Endothelial cell of umbilical vein (primary cell): ENCODE data around the gene XYLT1. TPM values are rescaled to one million over a fixed set of nuclear protein-coding genes. Genes with fewer than 3 reads are reported as not detected.

Source experiments
- BruUV-seq: library from RNA; stranded (reverse); fragments of 400-500 nt; replicated peaks from 2 replicates; lab custom pipeline; 2021; lab: Mats Ljungman, UMichigan
- CTCF ChIA-PET: fragments of 300-600, 350-600 bp; sonication (Branson Sonifier 250); formaldehyde crosslinking; loops from one replicate; lab custom pipeline; 2021; ENCODE audit warnings: antibody characterized with exemption, inconsistent platforms; lab: Charles Lee
- POLR2A ChIA-PET: fragments of 300-600, 350-600 bp; sonication (Branson Sonifier 250); formaldehyde crosslinking; loops from one replicate; lab custom pipeline; 2021; ENCODE audit warnings: antibody characterized with exemption, inconsistent platforms; lab: Charles Lee
- DNase-seq: peaks from one replicate; pipeline ENCODE4 v3.0.0-alpha.2; 2011; ENCODE audit warnings: low read depth, low spot score
- FAIRE-seq: peaks from 2 replicates; lab custom pipeline; 2011; peaks lifted over from hg19 to GRCh38; lab: Jason Lieb, UNC
- H2AFZ ChIP-seq: 2 replicates; pipeline ENCODE4 v1.6.0; 2012; ENCODE audit warnings: low read depth, low read length, control low read depth, inconsistent platforms
- H3K27ac ChIP-seq: 2 replicates; pipeline ENCODE4 v1.5.1; 2011; ENCODE audit warnings: low read depth, mild to moderate bottlenecking, control low read depth, low read length, moderate library complexity; ENCODE audit not compliant: insufficient read depth
- H3K27me3 ChIP-seq, 2 experiments: 2 replicates each; pipeline versions ENCODE4 v1.6.0 to v1.6.1; 2011; ENCODE audit warnings: low read length in 2 of 2, mixed read lengths in 1 of 2; ENCODE audit not compliant: control insufficient read depth in 2 of 2, insufficient read depth in 2 of 2
- H3K36me3 ChIP-seq, 2 experiments: 2 replicates in 1 of 2; 3 replicates in 1 of 2; pipeline ENCODE4 v1.5.1; 2011; ENCODE audit warnings: low read length in 2 of 2, mild to moderate bottlenecking in 1 of 2, moderate library complexity in 1 of 2; ENCODE audit not compliant: control insufficient read depth in 2 of 2, insufficient read depth in 2 of 2; ENCODE audit errors: extremely low read depth in 1 of 2
- H3K4me1 ChIP-seq: 3 replicates; pipeline ENCODE4 v1.5.1; 2011; ENCODE audit warnings: mild to moderate bottlenecking, low read length; ENCODE audit not compliant: control insufficient read depth, insufficient read depth; ENCODE audit errors: extremely low read depth
- H3K4me2 ChIP-seq: 2 replicates; pipeline ENCODE4 v1.6.1; 2011; ENCODE audit warnings: low read length, control low read depth, mixed read lengths; ENCODE audit not compliant: insufficient read depth
- H3K4me3 ChIP-seq, 3 experiments: fragments of 200-600 bp in 1 of 3; sonication (generic), shearing (Covaris generic) in 1 of 3; replicated peaks in 1 of 3; 2 replicates each; pipeline ENCODE4 v1.5.1; 2011 to 2016; ENCODE audit warnings: control low read depth in 3 of 3, low read length in 3 of 3, mild to moderate bottlenecking in 2 of 3, inconsistent platforms in 1 of 3, low read depth in 1 of 3, moderate library complexity in 1 of 3; ENCODE audit not compliant: insufficient read depth in 1 of 3
- H3K79me2 ChIP-seq: 2 replicates; pipeline ENCODE4 v1.6.0; 2012; ENCODE audit warnings: low read length, inconsistent platforms; ENCODE audit not compliant: control insufficient read depth, insufficient read depth
- H3K9ac ChIP-seq: replicated peaks from 2 replicates; pipeline ENCODE3; 2011; ENCODE audit warnings: low read length, control low read depth; ENCODE audit not compliant: insufficient read depth; ENCODE audit errors: extremely low read depth
- H3K9me1 ChIP-seq: replicated peaks from 3 replicates; pipeline ENCODE4 v1.6.0; 2011; ENCODE audit warnings: mild to moderate bottlenecking, low read length; ENCODE audit not compliant: control insufficient read depth, insufficient read depth; ENCODE audit errors: extremely low read depth
- H3K9me3 ChIP-seq: replicated peaks from 2 replicates; pipeline ENCODE4 v1.5.1; 2012; ENCODE audit warnings: low read length, inconsistent platforms; ENCODE audit not compliant: control insufficient read depth, insufficient read depth
- H4K20me1 ChIP-seq: replicated peaks from 2 replicates; pipeline ENCODE3; 2011; ENCODE audit warnings: mild to moderate bottlenecking, low read length; ENCODE audit not compliant: control insufficient read depth, insufficient read depth; ENCODE audit errors: extremely low read depth
- CTCF ChIP-seq, 2 donors: IDR thresholded peaks; 1 replicate in 1 of 2; 2 replicates in 1 of 2; pipeline ENCODE4 v1.5.1; 2011; ENCODE audit warnings: low read length in 2 of 2, mild to moderate bottlenecking in 2 of 2, moderate library complexity in 2 of 2, control low read depth in 1 of 2, inconsistent platforms in 1 of 2, low read depth in 1 of 2; ENCODE audit not compliant: insufficient read depth in 1 of 2; ENCODE audit errors: extremely low read depth in 1 of 2
- EZH2 ChIP-seq: IDR thresholded peaks from 2 replicates; pipeline ENCODE4 v1.6.1; 2012; ENCODE audit warnings: borderline replicate concordance, low read depth, mild to moderate bottlenecking, moderate library complexity, low read length, inconsistent platforms; ENCODE audit not compliant: severe bottlenecking
- FOS ChIP-seq: IDR thresholded peaks from 2 replicates; pipeline ENCODE4 v1.6.1; 2011; ENCODE audit warnings: mild to moderate bottlenecking, low read length, moderate library complexity, borderline replicate concordance; ENCODE audit not compliant: insufficient read depth
- GATA2 ChIP-seq: IDR thresholded peaks from 2 replicates; pipeline ENCODE4 v1.7.0; 2011; ENCODE audit warnings: low read depth, mild to moderate bottlenecking, moderate library complexity, mixed read lengths, low read length; ENCODE audit not compliant: insufficient read length, insufficient read depth
- JUN ChIP-seq: IDR thresholded peaks from 2 replicates; pipeline ENCODE4 v1.6.1; 2011; ENCODE audit warnings: borderline replicate concordance, low read depth; ENCODE audit not compliant: insufficient read length, insufficient read depth
- MAX ChIP-seq: IDR thresholded peaks from 2 replicates; pipeline ENCODE4 v1.6.1; 2011; ENCODE audit not compliant: insufficient read depth, insufficient read length
- MYC ChIP-seq: IDR thresholded peaks from one replicate; pipeline ENCODE4 v1.6.1; 2011; ENCODE audit warnings: mild to moderate bottlenecking, low read depth, low read length
- POLR2A ChIP-seq: IDR thresholded peaks from 2 replicates; pipeline ENCODE4 v1.6.1; 2012; ENCODE audit warnings: low read depth, mild to moderate bottlenecking, control low read depth, low read length
- POLR2AphosphoS5 ChIP-seq: IDR thresholded peaks from 2 replicates; pipeline ENCODE4 v1.6.1; 2012; ENCODE audit warnings: low read depth, mild to moderate bottlenecking, control low read depth, low read length, moderate library complexity; ENCODE audit not compliant: insufficient read depth
- dilution Hi-C: fragments of 300-500 bp; cut with MboI; formaldehyde crosslinking; loops from one replicate; pipeline ENCODE4 v1.15.0; 2019; ENCODE audit warnings: low sequenced_read_pairs; ENCODE audit not compliant: extremely low pct_ligation_motif_present
- intact Hi-C: fragments of 100-400 bp; cut with micrococcal nuclease; formaldehyde crosslinking; loops from one replicate; pipeline ENCODE4 v1.10.0; 2022
- polyA plus RNA-seq, 4 experiments: library from polyadenylated mRNA; depleted of rRNA in 3 of 4; stranded (reverse) in 3 of 4; unstranded in 1 of 4; fragments of >200 nt; gene quantifications; 2 replicates each; pipeline versions ENCODE4 v1.2.1 to v1.2.3, GENCODE V29; 2011 to 2012; ENCODE audit warnings: missing spikeins in 1 of 4
- total RNA-seq: library from RNA; stranded (reverse); gene quantifications from 2 replicates; pipeline ENCODE4 v1.2.3, GENCODE V29; 2021

Gene XYLT1
- total and polyA plus RNA-seq, 2 donors (not counting 3 experiments of a cell fraction or from before 2014, with no cell fraction given): 0.63 to 2.9 TPM

- FAIRE-seq (no peak), DNase-seq (no peak)
- no peaks in the 10 kb centered on the region for H3K79me2 ChIP-seq
- no peak overlapping the region for H3K27ac ChIP-seq
- H3K9me1 ChIP-seq: no peaks in the 10 kb centered on the region
- H3K4me2 ChIP-seq: no peak overlapping the region
- no TSS peak for BruUV-seq
- no peak for TF ChIP-seq POLR2A
- no peak for TF ChIP-seq MAX
- no peak for TF ChIP-seq POLR2AphosphoS5
- TF ChIP-seq EZH2: no peak
- H3K4me3 ChIP-seq: no peak overlapping the region
- H3K9me3 ChIP-seq: no peaks in the 10 kb centered on the region
- H3K36me3 ChIP-seq: no peaks in the 10 kb centered on the region
- no peaks in the 10 kb centered on the region for H4K20me1 ChIP-seq
- H3K9ac ChIP-seq: no peak overlapping the region
- H3K4me1 ChIP-seq: no peaks in the 10 kb centered on the region
- dilution Hi-C loops (no loop called here), intact Hi-C loops (no loop called here)
- POLR2A ChIA-PET: no interaction called here
- CTCF ChIA-PET: no interaction called here
- H2AFZ ChIP-seq: no peak overlapping the region
- no peaks in the 10 kb centered on the region for H3K27me3 ChIP-seq
Measured at GRCh38 chr16:17457513-17457912, 13.2 kb downstream of the XYLT1 start.

- Histone ChIP-seq H3K9me1 (no peaks in the 10 kb centered on the region), H3K79me2 (no peaks in the 10 kb centered on the region), H4K20me1 (no peaks in the 10 kb centered on the region), H3K4me3 (no peak overlapping the region), H3K9me3 (no peaks in the 10 kb centered on the region), H3K9ac (no peak overlapping the region), H3K4me1 (no peaks in the 10 kb centered on the region), H3K27ac (no peak overlapping the region), H3K27me3 (no peaks in the 10 kb centered on the region), H2AFZ (no peak overlapping the region), H3K4me2 (no peak overlapping the region), H3K36me3 (no peaks in the 10 kb centered on the region)
- dilution Hi-C loops: no loop called here
- intact Hi-C loops: no loop called here
- no TSS peak for BruUV-seq
- CTCF ChIA-PET: no interaction called here
- TF ChIP-seq GATA2 (no peak), MYC (no peak), JUN (no peak), FOS (no peak), CTCF (IDR thresholded peaks at IDR 0.05; ENCODE audit: extremely low read depth in 1 of 2, insufficient read depth in 1 of 2, low read depth in 1 of 2, low read length in 2 of 2) (no peak), MAX (no peak), EZH2 (no peak), POLR2A (no peak), POLR2AphosphoS5 (no peak)
- no peak for DNase-seq
- FAIRE-seq: no peak
- POLR2A ChIA-PET: no interaction called here
Measured at GRCh38 chr16:17454162-17454730, 16.5 kb downstream of the XYLT1 start.
